ENCODE measurements around the gene BACH2.
"Not testable (repeated sequence)": the region's sequence is repeated elsewhere in the genome, so short reads cannot be mapped to it uniquely, and the experiment has no call there.

The BACH2 gene

GRCh38 chr6:89894169-89894568 lies 402.5 kb downstream of the BACH2 start, which contains the start of gene GJA10:
Gene GJA10 (plus strand): TSS chr6:89894469. CDS start chr6:89894469, 0 bp downstream.
- no peak for DNase-seq (ENCODE audit: low spot score)

- not testable (repeated sequence) for DNase-seq (ENCODE audit: low spot score)
Measured at GRCh38 chr6:89892577-89892976, 404.1 kb downstream of the BACH2 start.

- not testable (repeated sequence) for DNase-seq (ENCODE audit: low spot score)
Measured at GRCh38 chr6:89890845-89891528, 405.7 kb downstream of the BACH2 start.

GRCh38 chr6:89888871-89889270 lies 407.8 kb downstream of the BACH2 start:
- DNase-seq (ENCODE audit: low spot score) = no peak

GRCh38 chr6:89888138-89888514 lies 408.5 kb downstream of the BACH2 start:
- DNase-seq (ENCODE audit: low spot score) = no peak

GRCh38 chr6:89887452-89888137 lies 409.0 kb downstream of the BACH2 start:
- DNase-seq (ENCODE audit: low spot score) = no peak

- no peak for DNase-seq (ENCODE audit: low spot score)
Measured at GRCh38 chr6:89886378-89887120, 410.1 kb downstream of the BACH2 start.

All from CD4-positive, alpha-beta T cell treated with Interleukin-6 at 100 ng/mL for 8 hours (primary cell).